H1 (cell line): ENCODE data around the gene SCAPER. TPM values are rescaled to one million over a fixed set of nuclear protein-coding genes. Genes with fewer than 3 reads are reported as not detected.

ENCODE experiments used
- CTCF ChIA-PET: fragments of 300-600 bp; sonication (Branson Sonifier 250); formaldehyde crosslinking; loops from one replicate; lab custom pipeline; 2021; ENCODE audit not compliant: partially characterized antibody; lab: Charles Lee
- POLR2A ChIA-PET: fragments of 300-600 bp; sonication (Branson Sonifier 250); formaldehyde crosslinking; loops from one replicate; lab custom pipeline; 2021; ENCODE audit warnings: inconsistent platforms; ENCODE audit not compliant: partially characterized antibody; lab: Charles Lee
- DNase-seq, 2 experiments: peaks; one replicate each; pipeline versions ENCODE4 v3.0.0 to v3.0.0-alpha.2; 2010 to 2022; ENCODE audit warnings: low spot score in 2 of 2, low read depth in 1 of 2, mixed read lengths in 1 of 2
- FAIRE-seq: peaks from 2 replicates; lab custom pipeline; 2011; peaks lifted over from hg19 to GRCh38; lab: Jason Lieb, UNC
- H2AFZ ChIP-seq: 2 replicates; pipeline ENCODE4 v1.8.1; 2012; ENCODE audit warnings: low read length, inconsistent platforms
- H2AK5ac ChIP-seq: 2 replicates; pipeline ENCODE4 v1.6.1; 2013; ENCODE audit warnings: low read depth, low read length
- H2BK120ac ChIP-seq: replicated peaks from 2 replicates; pipeline ENCODE3; 2013; ENCODE audit warnings: low read depth, low read length, inconsistent platforms
- H2BK12ac ChIP-seq: 2 replicates; pipeline ENCODE4 v1.6.1; 2013; ENCODE audit warnings: low read depth, low read length
- H2BK15ac ChIP-seq: 2 replicates; pipeline ENCODE4 v1.6.1; 2013; ENCODE audit warnings: low read length
- H2BK20ac ChIP-seq: 2 replicates; pipeline ENCODE4 v1.6.1; 2013; ENCODE audit warnings: low read length
- H2BK5ac ChIP-seq: 2 replicates; pipeline ENCODE4 v1.6.1; 2013; ENCODE audit warnings: low read depth, low read length
- H3K14ac ChIP-seq: 2 replicates; pipeline ENCODE4 v1.6.1; 2013; ENCODE audit warnings: inconsistent platforms; ENCODE audit not compliant: insufficient read length
- H3K18ac ChIP-seq: 2 replicates; pipeline ENCODE4 v1.6.1; 2013; ENCODE audit warnings: low read length; ENCODE audit errors: extremely low read depth
- H3K23ac ChIP-seq: 2 replicates; pipeline ENCODE4 v1.6.1; 2013; ENCODE audit warnings: inconsistent platforms; ENCODE audit not compliant: insufficient read length
- H3K23me2 ChIP-seq: 2 replicates; pipeline ENCODE4 v1.6.1; 2013; ENCODE audit warnings: low read depth, low read length
- H3K27ac ChIP-seq: 2 replicates; pipeline ENCODE4 v1.6.1; 2011; ENCODE audit warnings: low read depth, low read length, inconsistent platforms
- H3K27me3 ChIP-seq, 4 experiments: replicated peaks in 1 of 4; 1 replicate in 1 of 4; 2 replicates in 3 of 4; pipeline versions ENCODE4 v1.6.1 to v1.8.1; 2011 to 2013; ENCODE audit warnings: low read length in 3 of 4, mild to moderate bottlenecking in 3 of 4, inconsistent platforms in 2 of 4, mixed read lengths in 2 of 4, moderate library complexity in 1 of 4; ENCODE audit not compliant: control insufficient read depth in 3 of 4, insufficient read depth in 3 of 4; ENCODE audit errors: extremely low read depth in 1 of 4
- H3K36me3 ChIP-seq, 4 experiments: 2 replicates each; pipeline versions ENCODE4 v1.6.1 to v1.8.1; 2011 to 2013; ENCODE audit warnings: mild to moderate bottlenecking in 4 of 4, low read length in 3 of 4, moderate library complexity in 2 of 4, control low read depth in 1 of 4, inconsistent platforms in 1 of 4; ENCODE audit not compliant: insufficient read depth in 4 of 4, control insufficient read depth in 2 of 4
- H3K4ac ChIP-seq: replicated peaks from 2 replicates; pipeline ENCODE3; 2013; ENCODE audit warnings: low read length, low read depth, mixed read lengths, inconsistent platforms; ENCODE audit not compliant: insufficient read length
- H3K4me1 ChIP-seq, 4 experiments: replicated peaks in 1 of 4; 1 replicate in 1 of 4; 2 replicates in 3 of 4; pipeline versions ENCODE4 v1.6.1 to v1.8.1; 2011 to 2013; ENCODE audit warnings: low read length in 3 of 4, inconsistent platforms in 2 of 4, mixed read lengths in 1 of 4; ENCODE audit not compliant: insufficient read depth in 4 of 4, control insufficient read depth in 3 of 4
- H3K4me2 ChIP-seq, 2 experiments: 2 replicates each; pipeline versions ENCODE4 v1.6.1 to v1.8.1; 2011 to 2013; ENCODE audit warnings: low read depth in 2 of 2, low read length in 2 of 2, control low read depth in 1 of 2, inconsistent platforms in 1 of 2, mild to moderate bottlenecking in 1 of 2; ENCODE audit not compliant: insufficient read depth in 1 of 2
- H3K4me3 ChIP-seq, 4 experiments: fragments of 200-600, 300-600 bp in 1 of 4; sonication (generic), shearing (Covaris generic), sonication (Bioruptor Twin) in 1 of 4; 2 replicates each; pipeline versions ENCODE4 v1.5.1 to v1.8.1; 2011 to 2016; ENCODE audit warnings: low read length in 4 of 4, low read depth in 3 of 4, control low read depth in 2 of 4, inconsistent platforms in 2 of 4, mild to moderate bottlenecking in 2 of 4, mixed read lengths in 1 of 4, moderate library complexity in 1 of 4; ENCODE audit not compliant: insufficient read depth in 2 of 4; ENCODE audit errors: extremely low read depth in 1 of 4
- H3K56ac ChIP-seq: replicated peaks from 2 replicates; pipeline ENCODE3; 2013; ENCODE audit warnings: low read depth, mild to moderate bottlenecking, mixed read lengths, low read length, inconsistent platforms; ENCODE audit not compliant: insufficient read length
- H3K79me1 ChIP-seq: 2 replicates; pipeline ENCODE4 v1.6.1; 2013; ENCODE audit warnings: low read depth, low read length, control low read depth
- H3K79me2 ChIP-seq, 2 experiments: 2 replicates each; pipeline versions ENCODE4 v1.6.1 to v1.8.1; 2012 to 2013; ENCODE audit warnings: low read length in 2 of 2, mild to moderate bottlenecking in 2 of 2, inconsistent platforms in 1 of 2; ENCODE audit not compliant: insufficient read depth in 2 of 2, control insufficient read depth in 1 of 2
- H3K9ac ChIP-seq, 4 experiments: replicated peaks in 1 of 4; 1 replicate in 1 of 4; 2 replicates in 3 of 4; pipeline versions ENCODE4 v1.6.1 to v1.8.1; 2011 to 2013; ENCODE audit warnings: low read depth in 3 of 4, low read length in 3 of 4, control low read depth in 2 of 4, mild to moderate bottlenecking in 2 of 4, moderate library complexity in 2 of 4, inconsistent platforms in 1 of 4; ENCODE audit errors: extremely low read depth in 1 of 4
- H3K9me3 ChIP-seq, 2 experiments: 2 replicates each; pipeline versions ENCODE4 v1.6.1 to v1.8.1; 2012 to 2013; ENCODE audit warnings: mild to moderate bottlenecking in 2 of 2, moderate library complexity in 2 of 2, control low read depth in 1 of 2, inconsistent platforms in 1 of 2, low read depth in 1 of 2, low read length in 1 of 2, mixed read lengths in 1 of 2; ENCODE audit not compliant: insufficient read depth in 2 of 2
- H4K20me1 ChIP-seq, 2 experiments: replicated peaks in 1 of 2; 2 replicates each; pipeline versions ENCODE3 to v1.8.1; 2011 to 2013; ENCODE audit warnings: inconsistent platforms in 2 of 2, low read length in 2 of 2, mild to moderate bottlenecking in 1 of 2; ENCODE audit not compliant: insufficient read depth in 2 of 2, control insufficient read depth in 1 of 2
- H4K5ac ChIP-seq: 2 replicates; pipeline ENCODE4 v1.6.1; 2013; ENCODE audit warnings: low read length, low read depth, mixed read lengths, inconsistent platforms; ENCODE audit not compliant: insufficient read length
- H4K8ac ChIP-seq: 2 replicates; pipeline ENCODE4 v1.8.0; 2013; ENCODE audit warnings: mild to moderate bottlenecking, moderate library complexity, low read length, inconsistent platforms; ENCODE audit not compliant: insufficient read depth; ENCODE audit errors: extremely low read depth
- H4K91ac ChIP-seq: replicated peaks from 2 replicates; pipeline ENCODE3; 2013; ENCODE audit warnings: low read length, mixed read lengths, inconsistent platforms; ENCODE audit not compliant: insufficient read length
- BACH1 ChIP-seq: IDR thresholded peaks from 2 replicates; pipeline ENCODE4 v1.6.1; 2012; ENCODE audit warnings: low read length, improper control_type of control experiment
- BRCA1 ChIP-seq: IDR thresholded peaks from 2 replicates; pipeline ENCODE4 v1.6.1; 2012; ENCODE audit warnings: low read depth, low read length, improper control_type of control experiment
- EZH2 ChIP-seq: fragments of 200-600 bp; sonication (generic); IDR thresholded peaks from 2 replicates; pipeline ENCODE4 v1.7.1; 2012; ENCODE audit warnings: low read depth, mild to moderate bottlenecking, moderate library complexity, low read length, inconsistent platforms; ENCODE audit not compliant: severe bottlenecking
- GABPA ChIP-seq: IDR thresholded peaks from 2 replicates; pipeline ENCODE4 v1.6.1; 2011; ENCODE audit warnings: mild to moderate bottlenecking, low read length, moderate library complexity, borderline replicate concordance; ENCODE audit not compliant: insufficient read depth
- GTF2F1 ChIP-seq: IDR thresholded peaks from 2 replicates; pipeline ENCODE4 v1.6.1; 2012; ENCODE audit warnings: low read depth, low read length, improper control_type of control experiment, borderline replicate concordance
- KDM1A ChIP-seq: fragments of 200-600, 300-600 bp; sonication (generic); IDR thresholded peaks from 2 replicates; pipeline ENCODE4 v1.7.1; 2016; ENCODE audit warnings: mild to moderate bottlenecking, low read length, borderline replicate concordance
- KDM4A ChIP-seq: IDR thresholded peaks from one replicate; pipeline ENCODE4 v1.7.1; 2012; ENCODE audit warnings: low read depth, mild to moderate bottlenecking, moderate library complexity, low read length, inconsistent platforms; ENCODE audit not compliant: severe bottlenecking
- NANOG ChIP-seq: IDR thresholded peaks from 2 replicates; pipeline ENCODE4 v1.6.1; 2011; ENCODE audit warnings: low read length, low read depth, mild to moderate bottlenecking, inconsistent platforms; ENCODE audit not compliant: insufficient read depth, poor library complexity, severe bottlenecking
- POLR2AphosphoS5 ChIP-seq: IDR thresholded peaks from 2 replicates; pipeline ENCODE4 v1.6.1; 2011; ENCODE audit warnings: low read depth, low read length
- SAP30 ChIP-seq: fragments of 300-600 bp; sonication (generic); IDR thresholded peaks from 2 replicates; pipeline ENCODE4 v1.7.1; 2012; ENCODE audit warnings: low read length, moderate library complexity, mild to moderate bottlenecking, inconsistent platforms; ENCODE audit not compliant: insufficient read depth, insufficient replicate concordance
- SIX5 ChIP-seq: IDR thresholded peaks from 2 replicates; pipeline ENCODE4 v1.6.1; 2011; ENCODE audit warnings: mild to moderate bottlenecking, low read depth, low read length
- ZNF274 ChIP-seq: IDR thresholded peaks from 2 replicates; pipeline ENCODE4 v1.7.0; 2012; ENCODE audit warnings: low read length, borderline replicate concordance; ENCODE audit errors: extremely low read depth
- WGBS, 2 experiments: shearing (Covaris generic) in 1 of 2; methylation state at CpG; one replicate each; pipeline versions ENCODE4 v1.1.6 to v1.1.7; 2013 to 2015; ENCODE audit warnings: low lambda C conversion rate in 2 of 2, mixed read lengths in 2 of 2, inconsistent platforms in 1 of 2, low coverage in 1 of 2, missing lambda C conversion rate in 1 of 2; ENCODE audit not compliant: insufficient replicate concordance in 2 of 2, insufficient coverage in 1 of 2, insufficient read length in 1 of 2; ENCODE audit errors: extremely low coverage in 1 of 2, missing lambda C conversion rate in 1 of 2; 5-methylcytosine and 5-hydroxymethylcytosine counted together
- polyA plus RNA-seq, 7 experiments: library from polyadenylated mRNA; depleted of rRNA in 3 of 7; stranded (reverse) in 5 of 7; unstranded in 2 of 7; fragments of >200 nt in 5 of 7; fragments of 200-250 nt in 2 of 7; gene quantifications; 1 replicate in 5 of 7; 2 replicates in 1 of 7; 4 replicates in 1 of 7; pipeline versions ENCODE4 v1.2.1 to v1.2.3, GENCODE V29; 2011 to 2013; ENCODE audit warnings: missing spikeins in 2 of 7, mixed read lengths in 2 of 7
- total RNA-seq: library from RNA; stranded (reverse); fragmentation: NEBNext Ultra II Directional; extraction: Animal tissue kit (Norgen Biotek cat#: 25700); gene quantifications from 2 replicates; pipeline ENCODE4 v1.2.1, GENCODE V29; 2021
- TF ChIP-seq, protein P1 (sequence below): IDR thresholded peaks from 2 replicates; pipeline ENCODE4 v1.6.1; 2011; ENCODE audit warnings: low read length, improper control_type of control experiment

The SCAPER gene
- total and polyA plus RNA-seq, 2 of the 8 experiments (the other 6 are each of a cell fraction or from before 2014, with no cell fraction given) = 1.6 to 6.8 TPM

DNA sequence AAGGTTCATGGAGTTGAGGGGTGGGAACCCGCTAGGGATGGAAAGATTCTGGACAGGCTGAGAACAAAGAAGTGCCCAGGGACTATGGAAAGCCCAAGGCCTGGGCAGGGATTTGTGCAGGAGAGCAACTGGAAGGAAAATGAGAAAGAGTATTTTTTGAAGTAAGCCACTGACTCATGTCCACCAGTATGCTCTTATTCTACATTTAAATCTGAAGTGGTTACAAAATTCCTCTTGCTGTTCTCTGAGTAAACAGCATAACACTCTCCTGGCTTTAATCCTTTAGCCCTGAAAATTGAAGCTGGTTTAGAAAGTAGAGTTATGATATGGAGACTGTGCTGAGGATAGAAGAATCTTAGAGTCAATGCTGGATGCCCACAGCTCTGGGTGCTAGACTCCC lies 403.4 kb downstream of the SCAPER start:
- H4K20me1 ChIP-seq = no peaks in the 10 kb centered on the region
- no peak overlapping the region for H3K23ac ChIP-seq
- H3K4me3 ChIP-seq = no peak overlapping the region
- no peaks in the 10 kb centered on the region for H3K79me2 ChIP-seq
- H3K4me1 ChIP-seq = no peaks in the 10 kb centered on the region; a peak in 1 of 7 replicates
- H2BK15ac ChIP-seq = no peak overlapping the region
- no peak overlapping the region for H3K9ac ChIP-seq
- no peak for FAIRE-seq
- POLR2A ChIA-PET = no interaction called here
- no peak overlapping the region for H4K8ac ChIP-seq
- whole genome bisulfite sequencing, 2 experiments = 100% methylated on average over 1 of the region's 1 CpG; no CpG with 5 or more reads in 1 of the 2 experiments
- no peak overlapping the region for H3K56ac ChIP-seq
- no peak overlapping the region for H3K27ac ChIP-seq
- no peak overlapping the region for H3K14ac ChIP-seq
- no peak overlapping the region for H2AFZ ChIP-seq
- no peaks in the 10 kb centered on the region for H3K79me1 ChIP-seq
- H3K27me3 ChIP-seq = no peaks in the 10 kb centered on the region
- H3K4ac ChIP-seq = no peak overlapping the region
- H4K5ac ChIP-seq = no peak overlapping the region
- no peak overlapping the region for H2BK12ac ChIP-seq
- H3K23me2 ChIP-seq = no peaks in the 10 kb centered on the region
- no peak overlapping the region for H2BK20ac ChIP-seq
- no peak overlapping the region for H3K4me2 ChIP-seq
- H3K18ac ChIP-seq = no peak overlapping the region
- no peak overlapping the region for H4K91ac ChIP-seq
- no peaks in the 10 kb centered on the region for H3K36me3 ChIP-seq
- CTCF ChIA-PET = no interaction called here
- no peaks in the 10 kb centered on the region for H3K9me3 ChIP-seq
- no peak overlapping the region for H2BK120ac ChIP-seq
- H2AK5ac ChIP-seq = no peak overlapping the region
- H2BK5ac ChIP-seq = no peak overlapping the region
- DNase-seq = no peak
- TF ChIP-seq KDM1A (no peak), KDM4A (no peak), ZNF274 (no peak), SIX5 (no peak), GTF2F1 (no peak), BACH1 (no peak), SAP30 (no peak), EZH2 (no peak), NANOG (no peak), BRCA1 (no peak), POLR2AphosphoS5 (no peak), GABPA (no peak)
- TF ChIP-seq, protein P1, sequence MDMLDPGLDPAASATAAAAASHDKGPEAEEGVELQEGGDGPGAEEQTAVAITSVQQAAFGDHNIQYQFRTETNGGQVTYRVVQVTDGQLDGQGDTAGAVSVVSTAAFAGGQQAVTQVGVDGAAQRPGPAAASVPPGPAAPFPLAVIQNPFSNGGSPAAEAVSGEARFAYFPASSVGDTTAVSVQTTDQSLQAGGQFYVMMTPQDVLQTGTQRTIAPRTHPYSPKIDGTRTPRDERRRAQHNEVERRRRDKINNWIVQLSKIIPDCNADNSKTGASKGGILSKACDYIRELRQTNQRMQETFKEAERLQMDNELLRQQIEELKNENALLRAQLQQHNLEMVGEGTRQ = no peak
